ENCODE measurements around the gene TWF1. TPM values are rescaled to one million over a fixed set of nuclear protein-coding genes. Genes with fewer than 3 reads are reported as not detected.

Gene TWF1
- total RNA-seq, 1 experiment from 2014 or later, result 28.4 TPM

GRCh38 chr12:43797561-43798217, 8.4 kb downstream of the TWF1 start:
- CTCF ChIA-PET, result no interaction called here
- ATAC-seq, result no peak
- Mint-ChIP-seq H3K4me1 (no peaks in the 10 kb centered on the region), H3K36me3 (peaks cover 54% of the 10 kb centered on the region), H3K27ac (no peak overlapping the region), H3K4me3 (no peak overlapping the region), H3K9me3 (no peaks in the 10 kb centered on the region), H3K27me3 (ENCODE audit: low read depth) (no peaks in the 10 kb centered on the region)
- TF ChIP-seq GABPB1 (CRISPR knock-in tag; IDR thresholded peaks at IDR 0.05) (no peak), NR3C1 (CRISPR knock-in tag; conservative IDR thresholded peaks at IDR 0.05; ENCODE audit: low read depth) (no peak), ZNF219 (CRISPR knock-in tag; IDR thresholded peaks at IDR 0.05; ENCODE audit: borderline replicate concordance) (no peak), CREM (CRISPR knock-in tag; IDR thresholded peaks at IDR 0.05) (no peak), NFE2L1 (CRISPR knock-in tag; IDR thresholded peaks at IDR 0.05) (no peak), CBFB (CRISPR knock-in tag; IDR thresholded peaks at IDR 0.05; ENCODE audit: low read depth) (no peak), ATF2 (CRISPR knock-in tag; IDR thresholded peaks at IDR 0.05; ENCODE audit: borderline replicate concordance, low read depth) (no peak)
- TF ChIP-seq, protein P1, sequence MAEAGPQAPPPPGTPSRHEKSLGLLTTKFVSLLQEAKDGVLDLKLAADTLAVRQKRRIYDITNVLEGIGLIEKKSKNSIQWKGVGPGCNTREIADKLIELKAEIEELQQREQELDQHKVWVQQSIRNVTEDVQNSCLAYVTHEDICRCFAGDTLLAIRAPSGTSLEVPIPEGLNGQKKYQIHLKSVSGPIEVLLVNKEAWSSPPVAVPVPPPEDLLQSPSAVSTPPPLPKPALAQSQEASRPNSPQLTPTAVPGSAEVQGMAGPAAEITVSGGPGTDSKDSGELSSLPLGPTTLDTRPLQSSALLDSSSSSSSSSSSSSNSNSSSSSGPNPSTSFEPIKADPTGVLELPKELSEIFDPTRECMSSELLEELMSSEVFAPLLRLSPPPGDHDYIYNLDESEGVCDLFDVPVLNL (CRISPR knock-in tag; IDR thresholded peaks at IDR 0.05; ENCODE audit: borderline replicate concordance, low read depth), result no peak
- TF ChIP-seq, protein P2, sequence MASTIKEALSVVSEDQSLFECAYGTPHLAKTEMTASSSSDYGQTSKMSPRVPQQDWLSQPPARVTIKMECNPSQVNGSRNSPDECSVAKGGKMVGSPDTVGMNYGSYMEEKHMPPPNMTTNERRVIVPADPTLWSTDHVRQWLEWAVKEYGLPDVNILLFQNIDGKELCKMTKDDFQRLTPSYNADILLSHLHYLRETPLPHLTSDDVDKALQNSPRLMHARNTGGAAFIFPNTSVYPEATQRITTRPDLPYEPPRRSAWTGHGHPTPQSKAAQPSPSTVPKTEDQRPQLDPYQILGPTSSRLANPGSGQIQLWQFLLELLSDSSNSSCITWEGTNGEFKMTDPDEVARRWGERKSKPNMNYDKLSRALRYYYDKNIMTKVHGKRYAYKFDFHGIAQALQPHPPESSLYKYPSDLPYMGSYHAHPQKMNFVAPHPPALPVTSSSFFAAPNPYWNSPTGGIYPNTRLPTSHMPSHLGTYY (CRISPR knock-in tag; IDR thresholded peaks at IDR 0.05), result no peak
- POLR2A ChIA-PET, result no interaction called here
- DNase-seq (ENCODE audit: low spot score), result no peak

GRCh38 chr12:43795716-43796280, 10.3 kb downstream of the TWF1 start:
- no peaks in the 10 kb centered on the region for H3K4me1 Mint-ChIP-seq
- no peaks in the 10 kb centered on the region for H3K27me3 Mint-ChIP-seq (ENCODE audit: low read depth)
- ChIA-PET CTCF (no interaction called here), POLR2A (no interaction called here)
- DNase-seq (ENCODE audit: low spot score), result no peak
- no peak overlapping the region for H3K27ac Mint-ChIP-seq
- H3K9me3 Mint-ChIP-seq, result no peaks in the 10 kb centered on the region
- TF ChIP-seq GABPB1 (CRISPR knock-in tag; IDR thresholded peaks at IDR 0.05), result no peak
- no peak for TF ChIP-seq RELA (CRISPR knock-in tag; IDR thresholded peaks at IDR 0.05; ENCODE audit: borderline replicate concordance)
- no peak for TF ChIP-seq GTF2I (CRISPR knock-in tag; conservative IDR thresholded peaks at IDR 0.05)
- TF ChIP-seq ATF3 (CRISPR knock-in tag; conservative IDR thresholded peaks at IDR 0.05), result no peak
- no peak for TF ChIP-seq ZNF671 (CRISPR knock-in tag; IDR thresholded peaks at IDR 0.05)
- no peak for TF ChIP-seq MAX (CRISPR knock-in tag; IDR thresholded peaks at IDR 0.05)
- TF ChIP-seq, protein P2 (CRISPR knock-in tag; IDR thresholded peaks at IDR 0.05), result no peak
- no peak for TF ChIP-seq NFYB (CRISPR knock-in tag; conservative IDR thresholded peaks at IDR 0.05; ENCODE audit: low read depth)
- TF ChIP-seq ATF2 (CRISPR knock-in tag; IDR thresholded peaks at IDR 0.05; ENCODE audit: borderline replicate concordance, low read depth), result no peak
- H3K36me3 Mint-ChIP-seq, result peaks cover 44% of the 10 kb centered on the region
- no peak overlapping the region for H3K4me3 Mint-ChIP-seq
- ATAC-seq, result no peak

All from WTC11 (cell line).